Fibroblast of skin of abdomen (primary cell): ENCODE measurements around the gene GMPR.

ENCODE experiments used
- DNase-seq: peaks from one replicate; pipeline ENCODE4 v3.0.0-alpha.2; 2013

The GMPR gene

GRCh38 chr6:16305246-16305725 is 66.9 kb downstream of the GMPR start:
- DNase-seq: no peak

GRCh38 chr6:16305788-16306187 is 67.4 kb downstream of the GMPR start:
- DNase-seq: no peak

- no peak for DNase-seq
Measured at GRCh38 chr6:16306334-16306733, 67.9 kb downstream of the GMPR start.

GRCh38 chr6:16311763-16312162 is 73.4 kb downstream of the GMPR start:
- no peak for DNase-seq

- DNase-seq: no peak
Measured at GRCh38 chr6:16313732-16314131, 75.3 kb downstream of the GMPR start.

- DNase-seq: no peak
Measured at GRCh38 chr6:16314296-16314695, 75.9 kb downstream of the GMPR start.

GRCh38 chr6:16316741-16317251 is 78.4 kb downstream of the GMPR start:
- peak; percentile 54 for DNase-seq

GRCh38 chr6:16318538-16318937 is 80.2 kb downstream of the GMPR start:
- DNase-seq: peak; percentile 78

- no peak for DNase-seq
Measured at GRCh38 chr6:16318953-16319720, 80.8 kb downstream of the GMPR start.

- peak; percentile 92 for DNase-seq
Measured at GRCh38 chr6:16319813-16320532, 81.6 kb downstream of the GMPR start.

- DNase-seq: peak; percentile 75
Measured at GRCh38 chr6:16320533-16321340, 82.3 kb downstream of the GMPR start.

GRCh38 chr6:16321341-16321710 is 82.9 kb downstream of the GMPR start:
- no peak for DNase-seq

GRCh38 chr6:16321826-16322225 is 83.4 kb downstream of the GMPR start:
- DNase-seq: no peak

- DNase-seq: peak; percentile 89
Measured at GRCh38 chr6:16322666-16323312, 84.4 kb downstream of the GMPR start.

GRCh38 chr6:16324184-16324583 is 85.8 kb downstream of the GMPR start:
- DNase-seq: no peak

GRCh38 chr6:16324606-16325225 is 86.3 kb downstream of the GMPR start:
- DNase-seq: no peak

GRCh38 chr6:16326531-16326930 is 88.1 kb downstream of the GMPR start:
- no peak for DNase-seq

- no peak for DNase-seq
Measured at GRCh38 chr6:16326971-16327776, 88.8 kb downstream of the GMPR start.

GRCh38 chr6:16327777-16328325 is 89.5 kb downstream of the GMPR start:
- DNase-seq: no peak

GRCh38 chr6:16329233-16329632 is 90.8 kb downstream of the GMPR start:
- DNase-seq: no peak
